Measurements from ENCODE around the gene SOS2.

The SOS2 gene

DNA sequence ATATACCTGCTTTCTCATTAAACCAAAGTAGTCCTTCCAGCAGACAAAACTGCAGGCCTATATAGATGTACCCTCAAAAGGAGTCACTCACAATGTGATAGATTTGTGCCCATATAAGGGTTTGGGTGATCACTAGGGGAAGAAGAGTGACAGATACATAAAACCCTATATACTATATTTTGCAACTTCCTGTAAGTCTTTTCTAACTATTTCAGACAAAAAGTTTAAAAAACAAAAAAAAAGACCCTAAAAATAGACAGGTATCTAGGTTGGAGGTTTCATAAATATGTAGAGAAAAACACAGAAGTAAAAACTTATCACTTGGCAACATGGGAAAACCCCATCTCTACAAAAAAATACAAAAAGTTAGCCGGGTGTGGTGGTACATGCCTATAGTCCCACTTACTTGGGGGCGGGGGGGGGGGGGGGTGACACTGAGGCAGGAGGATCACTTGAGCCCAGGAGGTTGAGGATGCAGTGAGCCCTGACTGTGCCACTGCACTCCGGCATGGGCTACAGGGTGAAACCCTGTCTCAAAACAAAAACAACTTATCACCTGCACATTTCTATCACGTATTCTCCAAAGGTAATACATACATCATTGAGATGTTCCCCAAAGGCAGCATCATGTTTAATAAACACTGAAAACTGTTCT, 117.9 kb downstream of the SOS2 start:
- DNase-seq, result no peak

GRCh38 chr14:50110323-50111037, 120.9 kb downstream of the SOS2 start:
- DNase-seq, result no peak

- DNase-seq, result no peak
These were observed 122.0 kb downstream of the SOS2 start for GRCh38 chr14:50109342-50109741.

- DNase-seq, result no peak
These were observed 123.5 kb downstream of the SOS2 start for GRCh38 chr14:50107850-50108249.

DNA sequence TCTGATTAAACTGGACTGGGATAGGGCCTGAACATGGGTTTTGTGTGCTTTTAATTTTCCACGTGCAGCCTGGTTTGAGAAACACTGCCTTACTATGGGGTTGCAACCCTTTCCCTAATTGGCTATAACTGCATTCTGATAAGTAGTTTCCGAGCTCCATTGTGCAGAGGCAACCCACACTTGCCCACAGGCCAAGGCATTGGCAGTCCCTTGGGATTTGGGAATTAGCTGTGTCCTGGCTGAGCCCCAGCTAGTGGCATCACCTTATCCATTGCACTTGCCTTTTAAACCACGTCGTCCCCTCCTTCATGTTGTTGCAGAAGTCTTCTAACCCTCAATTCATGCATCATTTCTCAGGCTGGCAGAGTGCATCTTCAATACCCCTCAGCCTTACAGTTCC, 125.2 kb downstream of the SOS2 start:
- DNase-seq, result no peak

DNA sequence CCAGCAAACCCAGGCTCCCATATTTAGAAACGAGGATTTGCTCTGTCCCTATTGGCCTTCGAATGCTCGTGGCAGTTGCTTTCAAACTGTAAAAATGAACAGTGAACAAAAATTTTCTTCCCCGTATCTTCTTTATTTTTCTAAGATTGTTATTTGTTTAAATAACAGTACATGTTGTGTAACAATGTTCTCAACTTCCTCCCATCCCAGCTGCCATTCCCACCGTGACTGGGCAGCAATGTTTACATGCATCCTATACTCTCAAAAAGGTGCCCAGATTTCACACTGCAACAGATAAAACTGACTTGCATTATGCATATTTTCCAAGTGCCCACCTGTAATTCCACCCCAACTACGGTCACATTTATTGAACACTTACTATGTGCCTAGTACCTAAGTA, 127.8 kb downstream of the SOS2 start:
- DNase-seq, result no peak

DNA sequence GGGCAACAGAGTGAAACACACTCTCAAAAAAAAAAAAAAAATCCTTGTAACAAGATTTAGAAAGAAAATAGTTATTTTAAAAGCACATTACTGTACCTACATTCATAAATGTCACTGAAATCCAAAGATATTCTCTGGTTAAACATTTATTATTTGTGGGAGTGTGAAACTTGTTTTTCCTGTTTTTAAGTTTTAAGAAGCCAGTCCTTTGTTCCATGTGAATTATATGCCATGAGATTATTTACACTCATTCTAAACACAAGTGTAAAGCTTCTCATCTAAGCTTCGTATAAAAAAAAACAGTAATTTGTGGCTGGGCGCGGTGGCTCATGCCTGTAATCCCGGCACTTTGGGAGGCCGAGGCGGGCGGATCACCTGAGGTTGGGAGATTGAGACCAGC, 130.0 kb downstream of the SOS2 start:
- no peak for DNase-seq

GRCh38 chr14:50100805-50101204, 130.6 kb downstream of the SOS2 start:
- DNase-seq, result no peak

GRCh38 chr14:50099335-50099734, 132.0 kb downstream of the SOS2 start:
- peak; percentile 38 for DNase-seq

DNA sequence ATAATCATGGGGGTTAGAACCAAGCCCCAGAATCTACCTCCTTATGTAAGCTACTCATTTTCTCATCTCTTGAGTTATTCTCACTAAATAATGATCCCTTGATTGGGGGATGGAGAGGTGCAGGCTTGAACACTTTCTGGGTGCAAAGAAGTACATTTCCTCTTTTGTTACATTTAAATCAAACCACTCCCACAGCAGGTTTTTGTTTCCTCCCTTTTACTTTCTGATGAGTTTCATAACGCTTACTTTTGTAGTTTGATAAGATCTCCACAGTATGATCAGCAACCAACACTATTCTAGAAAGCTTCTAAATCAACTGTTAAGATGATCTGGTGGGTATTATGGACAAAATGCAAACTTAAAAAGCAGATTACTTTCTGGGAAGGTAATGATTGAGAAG, 135.5 kb downstream of the SOS2 start:
- DNase-seq, result no peak

DNA sequence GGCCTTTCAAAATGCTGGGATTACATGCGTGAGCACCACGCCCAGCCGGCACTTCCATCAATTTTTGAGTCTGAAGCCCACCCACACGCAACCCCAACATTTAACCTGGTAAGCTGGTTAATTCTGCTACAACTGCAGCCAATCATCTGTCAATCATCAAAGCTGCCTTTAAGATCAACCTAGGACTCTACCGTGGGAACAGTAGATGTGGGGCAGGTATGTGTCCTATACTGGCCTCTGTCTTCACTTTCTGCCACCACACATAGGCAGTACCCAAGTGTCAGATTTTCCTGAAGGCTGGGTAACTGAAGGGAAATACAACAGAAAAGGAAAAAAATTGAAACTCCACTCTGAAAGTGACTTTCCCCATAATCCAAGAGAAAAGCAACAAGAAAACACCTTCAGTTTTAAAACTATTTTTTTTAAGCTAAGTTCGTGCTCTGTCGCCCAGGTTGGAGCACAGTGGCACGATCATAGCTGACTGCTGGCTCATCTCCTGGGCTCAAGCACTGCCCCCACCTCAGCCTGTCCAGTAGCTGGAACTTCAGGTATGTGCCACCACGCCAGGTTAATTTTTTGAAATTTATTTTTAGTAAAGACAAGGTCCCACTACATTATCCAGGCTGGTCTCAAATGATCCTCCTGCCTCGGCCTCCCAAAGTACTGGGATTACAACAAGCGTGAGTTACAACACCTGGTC, 137.2 kb downstream of the SOS2 start:
- DNase-seq, result no peak

DNA sequence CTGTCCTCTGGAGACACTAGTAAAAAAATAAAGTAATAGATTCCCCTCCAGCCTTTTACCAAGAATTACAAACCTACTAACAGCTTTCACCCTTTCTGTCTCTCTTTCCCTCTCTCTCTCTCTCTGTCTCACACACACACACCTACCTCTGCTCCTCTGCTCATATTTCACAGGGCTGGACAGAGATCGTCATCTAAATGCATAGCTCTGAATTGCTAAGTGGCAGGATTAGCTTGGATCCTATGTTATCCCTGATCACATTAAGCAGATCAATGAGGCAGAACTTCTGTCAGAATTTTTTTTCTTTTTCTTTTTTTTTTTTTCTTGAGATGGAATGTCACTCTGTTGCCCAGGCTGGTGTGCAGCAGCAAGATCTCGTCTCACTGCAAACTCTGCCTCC, 137.9 kb downstream of the SOS2 start:
- DNase-seq, result no peak

DNA sequence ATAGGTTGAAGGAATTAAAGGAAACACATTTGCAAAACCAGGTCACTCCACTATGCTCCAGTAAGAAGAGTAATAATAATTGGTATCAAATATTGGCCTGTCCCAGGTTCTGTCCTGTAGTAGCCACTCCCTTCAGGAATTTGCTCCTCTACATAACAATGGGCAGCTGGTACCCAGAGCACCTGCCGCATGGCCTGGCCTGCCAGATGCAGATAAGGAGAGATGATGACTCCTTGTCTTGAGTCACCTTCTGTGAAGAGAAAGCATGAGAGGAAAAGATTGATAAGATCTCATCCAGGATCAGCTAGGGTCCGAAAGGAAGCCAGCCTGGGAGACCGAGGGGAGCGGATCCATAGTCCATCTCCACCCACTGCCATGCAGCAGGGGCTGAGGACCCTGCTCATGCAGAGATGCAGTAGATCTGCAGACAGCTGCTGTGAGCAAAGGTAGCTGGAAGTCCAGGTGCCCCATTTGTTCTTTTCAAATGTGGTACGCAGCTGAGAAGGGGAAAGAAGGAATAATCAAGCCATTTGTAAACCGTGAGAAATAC, 139.3 kb downstream of the SOS2 start:
- DNase-seq, result no peak

DNA sequence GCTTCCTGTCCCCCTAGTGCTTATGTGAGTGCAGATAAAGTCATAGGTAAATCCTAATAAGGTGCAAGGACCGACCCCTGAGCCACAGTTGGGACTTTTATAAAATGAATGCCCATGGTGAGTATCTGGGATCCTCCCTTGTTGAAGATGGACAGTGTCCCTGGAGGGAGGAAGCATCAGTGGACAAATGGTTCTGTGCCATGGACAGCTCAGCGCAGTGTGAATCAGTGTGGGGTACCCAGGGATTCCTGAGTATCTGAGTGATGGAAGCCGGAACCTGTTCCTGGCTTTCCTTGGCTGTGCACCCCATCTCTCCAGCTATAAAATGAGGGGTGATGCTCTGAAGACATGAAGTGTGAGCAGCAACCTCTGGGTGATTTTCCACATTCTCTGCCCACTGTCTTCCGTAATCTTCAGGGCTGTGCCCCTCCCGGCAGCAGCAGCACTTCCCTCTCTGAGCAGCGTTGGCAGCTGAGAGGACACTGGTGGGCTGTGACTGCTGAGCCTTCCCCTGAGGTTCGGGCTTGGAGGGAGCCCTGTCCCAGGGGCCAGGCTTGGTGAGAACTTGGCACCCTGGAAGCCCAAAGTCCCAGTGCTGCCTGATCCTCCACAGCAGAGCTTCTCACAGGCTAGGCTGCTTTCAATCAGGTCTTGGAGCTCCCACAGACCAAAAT, 140.0 kb downstream of the SOS2 start:
- no peak for DNase-seq

DNA sequence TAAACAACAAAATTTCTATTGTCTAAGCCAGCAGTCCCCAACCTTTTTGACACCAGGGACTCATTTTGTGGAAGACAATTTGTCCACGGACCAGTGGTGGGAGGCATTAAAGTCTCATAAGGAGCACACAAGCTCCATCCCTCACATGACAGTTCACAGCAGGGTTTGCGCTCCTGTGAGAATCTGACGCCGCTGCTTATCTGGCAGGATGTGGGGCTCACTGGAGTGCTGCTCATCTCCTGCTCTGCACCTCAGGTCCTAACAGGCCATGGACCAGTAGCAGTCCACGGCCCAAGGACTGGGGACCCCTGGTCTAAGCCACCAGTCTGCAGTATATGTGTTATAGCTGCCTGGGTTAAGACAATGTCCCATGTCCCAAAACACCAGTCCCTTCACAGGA, 142.2 kb downstream of the SOS2 start:
- DNase-seq, result peak; percentile 64

GRCh38 chr14:50088731-50089130, 142.6 kb downstream of the SOS2 start:
- no peak for DNase-seq

DNA sequence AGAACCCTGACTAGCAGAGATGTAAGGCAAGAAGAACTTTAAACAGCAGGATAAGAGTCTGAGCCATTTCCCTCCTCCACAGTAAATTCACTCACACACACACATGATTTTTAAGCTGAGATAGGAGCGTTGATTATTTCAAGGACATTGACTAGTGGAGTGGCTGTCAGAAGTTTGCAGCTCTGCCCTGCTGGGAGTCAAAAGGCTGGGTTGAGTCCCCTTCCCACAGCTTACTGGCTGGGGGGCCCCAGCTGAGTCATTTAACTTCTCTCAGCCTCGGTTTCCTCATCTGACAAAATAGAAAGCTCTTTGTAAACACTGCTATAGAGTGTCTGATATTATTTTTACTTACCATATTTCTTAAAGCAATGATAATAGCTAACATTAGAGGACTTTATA, 143.3 kb downstream of the SOS2 start:
- DNase-seq, result no peak

- no peak for DNase-seq
These were observed 143.8 kb downstream of the SOS2 start for GRCh38 chr14:50087341-50088116.

GRCh38 chr14:50086321-50086711, 145.1 kb downstream of the SOS2 start:
- DNase-seq, result no peak

DNA sequence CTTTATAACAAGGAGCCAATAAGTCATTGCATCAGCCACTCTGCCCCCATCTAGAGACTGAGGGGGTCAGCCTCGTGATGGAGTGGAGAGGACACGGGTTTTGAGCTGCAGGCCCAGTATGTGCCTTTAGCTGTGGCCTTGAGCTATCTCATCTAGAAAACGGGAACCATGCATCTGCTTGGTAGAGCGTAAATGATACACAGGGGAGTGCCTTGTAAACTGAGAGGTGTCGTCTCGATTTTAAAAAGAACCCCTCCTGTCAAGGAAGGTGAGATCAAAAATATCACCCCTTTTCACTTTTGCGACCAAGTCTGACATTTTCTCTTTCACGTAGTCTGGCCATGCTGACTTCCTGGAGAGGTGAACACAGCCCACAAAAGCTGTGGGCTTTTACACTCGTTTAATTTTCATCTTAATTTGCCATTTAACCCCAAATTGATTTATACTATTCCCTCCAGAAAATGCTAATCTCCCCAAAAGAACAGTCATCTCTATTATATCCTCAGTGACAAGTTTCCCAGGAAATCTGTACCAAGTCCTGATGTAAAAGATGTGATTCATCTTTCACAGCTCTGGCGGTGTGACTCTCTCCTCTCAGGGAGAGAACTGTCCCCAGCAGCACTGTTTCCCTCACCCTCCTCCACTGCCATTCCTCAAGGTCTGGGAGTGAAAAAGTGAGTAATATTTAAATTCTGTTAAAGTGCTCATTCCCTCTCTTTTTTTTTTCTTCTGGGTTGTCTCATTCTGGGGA, 145.6 kb downstream of the SOS2 start:
- peak; percentile 39 for DNase-seq

DNA sequence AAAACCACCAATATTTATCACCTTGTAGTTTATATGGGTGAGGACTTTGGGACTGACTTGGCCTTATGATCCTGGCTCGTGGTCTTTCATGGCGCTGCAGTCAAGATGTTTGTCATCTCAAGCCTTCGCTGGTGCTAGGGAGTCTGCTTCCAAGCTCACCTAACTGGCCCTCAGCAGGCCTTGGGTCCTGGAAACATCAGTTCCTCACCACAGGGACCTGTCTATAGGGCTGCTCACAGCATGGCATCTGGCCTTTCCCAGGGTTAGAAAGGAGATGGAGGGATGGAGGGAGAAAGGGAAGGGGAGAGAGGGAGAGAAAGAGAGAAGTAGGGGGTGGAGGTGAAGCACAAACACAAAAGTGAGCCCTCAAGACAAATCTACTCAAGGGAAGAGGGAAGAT, 146.7 kb downstream of the SOS2 start:
- no peak for DNase-seq

Data from CD4-positive, alpha-beta T cell treated with Interleukin-17A for 4 hours (primary cell).